Skeletal muscle satellite cell (primary cell): ENCODE results near the gene PDCD6IP. TPM values are rescaled to one million over a fixed set of nuclear protein-coding genes. Genes with fewer than 3 reads are reported as not detected.
"Not testable (repeated sequence)": the region's sequence is repeated elsewhere in the genome, so short reads cannot be mapped to it uniquely, and the experiment has no call there.

Experiments
- H3K27me3 ChIP-seq: 2 replicates; pipeline ENCODE4 v1.7.0; 2013; ENCODE audit warnings: low read length; ENCODE audit not compliant: control insufficient read depth, insufficient read depth
- H3K36me3 ChIP-seq: 2 replicates; pipeline ENCODE4 v1.7.0; 2013; ENCODE audit warnings: mild to moderate bottlenecking, control low read depth, low read length; ENCODE audit not compliant: insufficient read depth
- H3K4me1 ChIP-seq: 2 replicates; pipeline ENCODE4 v1.7.0; 2013; ENCODE audit warnings: low read length; ENCODE audit not compliant: control insufficient read depth, insufficient read depth
- H3K4me2 ChIP-seq: 2 replicates; pipeline ENCODE4 v1.7.0; 2013; ENCODE audit warnings: mild to moderate bottlenecking, low read length
- H3K4me3 ChIP-seq: 2 replicates; pipeline ENCODE4 v1.7.0; 2013; ENCODE audit warnings: low read length
- H3K9ac ChIP-seq: 2 replicates; pipeline ENCODE4 v1.7.0; 2013; ENCODE audit warnings: mild to moderate bottlenecking, low read depth, low read length, moderate library complexity
- H3K9me3 ChIP-seq: replicated peaks from 2 replicates; pipeline ENCODE4 v1.7.0; 2013; ENCODE audit warnings: mild to moderate bottlenecking, control low read depth, low read length
- total RNA-seq: library from RNA; depleted of rRNA; stranded (reverse); fragments of >200 nt; gene quantifications from 2 replicates; pipeline ENCODE4 v1.2.3, GENCODE V29; 2012; rRNA removed

PDCD6IP gene
- total RNA-seq, result 226 and 272 TPM in 2 replicates

- peak within 1 kb of the TSS; percentile 95 for H3K4me3 ChIP-seq
- H3K4me2 ChIP-seq, result peak within 1 kb of the TSS; percentile 89
- no peaks in the 10 kb centered on the region for H3K9me3 ChIP-seq
- peaks cover 10% of the 10 kb centered on the region for H3K36me3 ChIP-seq
- H3K4me1 ChIP-seq, result peaks cover 22% of the 10 kb centered on the region
- peak within 1 kb of the TSS; percentile 99 for H3K9ac ChIP-seq
- H3K27me3 ChIP-seq, result no peaks in the 10 kb centered on the region
These were observed at the start of gene PDCD6IP for GRCh38 chr3:33798418-33799201. Gene PDCD6IP, plus strand, starts transcription at chr3:33798630. Its CDS starts 99 bp downstream, at chr3:33798729.

- Histone ChIP-seq H3K36me3 (no peaks in the 10 kb centered on the region), H3K4me2 (peak overlapping the region; percentile 61), H3K27me3 (no peaks in the 10 kb centered on the region), H3K4me3 (no peak overlapping the region), H3K9ac (no peak overlapping the region), H3K9me3 (no peaks in the 10 kb centered on the region), H3K4me1 (peaks cover 19% of the 10 kb centered on the region)
These were observed 48.8 kb upstream of the PDCD6IP start for GRCh38 chr3:33749546-33750210.

- Histone ChIP-seq H3K36me3 (no peaks in the 10 kb centered on the region), H3K4me3 (no peak overlapping the region), H3K27me3 (no peaks in the 10 kb centered on the region), H3K4me1 (peaks cover 19% of the 10 kb centered on the region), H3K9me3 (no peaks in the 10 kb centered on the region), H3K9ac (no peak overlapping the region), H3K4me2 (peak overlapping the region; percentile 61)
These were observed 48.2 kb upstream of the PDCD6IP start for GRCh38 chr3:33750211-33750548.

- Histone ChIP-seq H3K4me2 (peak overlapping the region; percentile 11), H3K4me3 (no peak overlapping the region), H3K9ac (no peak overlapping the region), H3K36me3 (no peaks in the 10 kb centered on the region), H3K27me3 (no peaks in the 10 kb centered on the region), H3K4me1 (peaks cover 19% of the 10 kb centered on the region), H3K9me3 (no peaks in the 10 kb centered on the region)
These were observed 47.1 kb upstream of the PDCD6IP start for GRCh38 chr3:33751336-33751735.

- not testable (repeated sequence) for H3K4me3 ChIP-seq, H3K9me3 ChIP-seq, H3K27me3 ChIP-seq, H3K9ac ChIP-seq, H3K4me2 ChIP-seq, H3K36me3 ChIP-seq
- peaks cover 14% of the 10 kb centered on the region for H3K4me1 ChIP-seq
These were observed 44.0 kb upstream of the PDCD6IP start for GRCh38 chr3:33754391-33754790.

GRCh38 chr3:33758281-33758680, 40.1 kb upstream of the PDCD6IP start:
- Histone ChIP-seq H3K36me3 (no peaks in the 10 kb centered on the region), H3K9me3 (no peaks in the 10 kb centered on the region), H3K9ac (no peak overlapping the region), H3K4me1 (no peaks in the 10 kb centered on the region), H3K4me2 (no peak overlapping the region), H3K4me3 (no peak overlapping the region), H3K27me3 (no peaks in the 10 kb centered on the region)

- H3K9ac ChIP-seq, result no peak overlapping the region
- H3K4me1 ChIP-seq, result no peaks in the 10 kb centered on the region
These were observed 39.6 kb upstream of the PDCD6IP start for GRCh38 chr3:33758864-33759263.

GRCh38 chr3:33768578-33769330, 29.7 kb upstream of the PDCD6IP start:
- Histone ChIP-seq H3K36me3 (no peaks in the 10 kb centered on the region), H3K4me1 (no peaks in the 10 kb centered on the region), H3K9ac (no peak overlapping the region), H3K27me3 (no peaks in the 10 kb centered on the region), H3K4me2 (no peak overlapping the region), H3K9me3 (no peaks in the 10 kb centered on the region), H3K4me3 (no peak overlapping the region)

More at GRCh38 chr3:33758864-33759263, 39.6 kb upstream of the PDCD6IP start:
- Histone ChIP-seq H3K9me3 (no peaks in the 10 kb centered on the region), H3K36me3 (no peaks in the 10 kb centered on the region), H3K4me2 (no peak overlapping the region), H3K4me3 (no peak overlapping the region), H3K27me3 (no peaks in the 10 kb centered on the region)

GRCh38 chr3:33773637-33774036, 24.8 kb upstream of the PDCD6IP start:
- Histone ChIP-seq H3K4me3 (no peak overlapping the region), H3K9me3 (no peaks in the 10 kb centered on the region), H3K27me3 (no peaks in the 10 kb centered on the region), H3K4me2 (no peak overlapping the region), H3K36me3 (no peaks in the 10 kb centered on the region), H3K9ac (no peak overlapping the region), H3K4me1 (no peaks in the 10 kb centered on the region)

- no peak overlapping the region for H3K4me3 ChIP-seq
- no peaks in the 10 kb centered on the region for H3K9me3 ChIP-seq
- H3K9ac ChIP-seq, result no peak overlapping the region
- H3K4me1 ChIP-seq, result no peaks in the 10 kb centered on the region
- no peaks in the 10 kb centered on the region for H3K36me3 ChIP-seq
- no peaks in the 10 kb centered on the region for H3K27me3 ChIP-seq
- H3K4me2 ChIP-seq, result no peak overlapping the region
These were observed 23.1 kb upstream of the PDCD6IP start for GRCh38 chr3:33775363-33775762.

- H3K4me3 ChIP-seq, result no peak overlapping the region
- no peak overlapping the region for H3K4me2 ChIP-seq
- H3K9ac ChIP-seq, result no peak overlapping the region
- H3K27me3 ChIP-seq, result no peaks in the 10 kb centered on the region
- H3K9me3 ChIP-seq, result no peaks in the 10 kb centered on the region
- H3K36me3 ChIP-seq, result no peaks in the 10 kb centered on the region
- H3K4me1 ChIP-seq, result no peaks in the 10 kb centered on the region
These were observed 20.4 kb upstream of the PDCD6IP start for GRCh38 chr3:33777996-33778395.
